Adrenal gland (tissue), 12 donors: ENCODE measurements around the gene MAP3K8. TPM values are rescaled to one million over a fixed set of nuclear protein-coding genes. Genes with fewer than 3 reads are reported as not detected.
A peak's percentile ranks its signal among the peaks of the same experiment; 100 is the strongest.
"Not testable (repeated sequence)": the region's sequence is repeated elsewhere in the genome, so short reads cannot be mapped to it uniquely, and the experiment has no call there.

Experiments used
- DNase-seq, 7 donors: peaks; one replicate each; pipeline ENCODE4 v3.0.0-alpha.2; 2019 to 2020
- H3K27ac ChIP-seq, 5 donors: fragments of 200-600 bp; sonication (generic) in 4 of 5; 1 replicate in 3 of 5; 2 replicates in 2 of 5; pipeline versions ENCODE4 v1.5.1 to v1.8.0; 2016 to 2020; ENCODE audit warnings: mild to moderate bottlenecking in 1 of 5
- H3K27me3 ChIP-seq: fragments of 200-600 bp; 2 replicates; pipeline ENCODE4 v1.8.0; 2021
- H3K36me3 ChIP-seq, 2 donors: fragments of 200-600 bp; replicated peaks in 1 of 2; 1 replicate in 1 of 2; 2 replicates in 1 of 2; pipeline versions ENCODE4 v1.5.1 to v1.8.0; 2018 to 2022
- H3K4me1 ChIP-seq, 2 donors: fragments of 200-600 bp; replicated peaks in 1 of 2; 1 replicate in 1 of 2; 2 replicates in 1 of 2; pipeline versions ENCODE4 v1.5.1 to v1.8.0; 2018 to 2021
- H3K4me3 ChIP-seq, 4 donors: fragments of 200-600 bp; sonication (generic) in 3 of 4; one replicate each; pipeline ENCODE4 v1.5.1; 2016 to 2018
- H3K9me3 ChIP-seq, 3 donors: fragments of 200-600 bp; sonication (generic) in 1 of 3; replicated peaks in 1 of 3; 1 replicate in 2 of 3; 2 replicates in 1 of 3; pipeline versions ENCODE4 v1.5.1 to v1.8.0; 2016 to 2021
- CTCF ChIP-seq, 6 experiments: fragments of 450-650 bp in 4 of 6; fragments of 200-600 bp in 2 of 6; sonication (generic) in 1 of 6; IDR thresholded peaks; 1 replicate in 5 of 6; 2 replicates in 1 of 6; pipeline versions ENCODE4 v1.5.1 to v1.8.0; 2016 to 2021; ENCODE audit warnings: antibody characterized with exemption in 6 of 6, mild to moderate bottlenecking in 2 of 6, moderate library complexity in 1 of 6
- POLR2A ChIP-seq, 2 donors: fragments of 450-650 bp; IDR thresholded peaks; one replicate each; pipeline ENCODE4 v1.6.1; 2017; ENCODE audit warnings: antibody characterized with exemption in 2 of 2, mild to moderate bottlenecking in 2 of 2, moderate library complexity in 1 of 2
- WGBS, 4 donors: extraction: QIAGEN DNeasy Blood & Tissue Kit in 2 of 4; methylation state at CpG; one replicate each; pipeline versions ENCODE4 v1.1.5 to v1.1.7; 2013 to 2017; 5-methylcytosine and 5-hydroxymethylcytosine counted together
- intact Hi-C, 2 donors: fragments of 100-400 bp; cut with DNase I; formaldehyde crosslinking; loops; one replicate each; pipeline versions ENCODE4 v1.14.1 to v1.15.0; 2022 to 2023
- polyA plus RNA-seq, 3 donors: library from polyadenylated mRNA; stranded (reverse); fragments of 200-250 nt in 2 of 3; fragments of 350-450 nt in 1 of 3; fragmentation: Illumina TruSeq in 1 of 3; extraction: RNeasy Lipid Tissue Mini Kit (QIAGEN cat#74804) in 1 of 3; gene quantifications; one replicate each; pipeline ENCODE4 v1.2.3, GENCODE V29; 2013 to 2014
- total RNA-seq, 9 donors: library from RNA; depleted of rRNA in 4 of 9; stranded (reverse); fragments of >200 nt in 4 of 9; fragments of 120-200 nt in 1 of 9; fragmentation: NEBNext Ultra II Directional in 1 of 9; extraction: Animal tissue kit (Norgen Biotek cat#: 25700) in 1 of 9; gene quantifications; one replicate each; pipeline versions ENCODE4 v1.1.0 to v1.2.4, GENCODE V29; 2013 to 2023
- donor health status: healthy with polysubstance abuse.
- donor health status: Bipolar disorder and iron deficiency.
- donor health status: DM: yes; HTN: yes; CAD: no.
- donor health status: DM: no; HTN: no; CAD: no.
- donor health status: DM: no; HTN: no; CAD: no.
- donor health status: DM: yes; HTN: yes; CAD: no.

Gene MAP3K8
- total and polyA plus RNA-seq, 12 donors, result 2.0 to 58.0 (median 20.1) TPM

- Histone ChIP-seq H3K27ac (peak overlapping the region; percentile 95 to 99 (median 97)), H3K27me3 (no peaks in the 10 kb centered on the region), H3K36me3 (no peaks in the 10 kb centered on the region), H3K4me3 (peak overlapping the region; percentile 56 to 90 (median 86)), H3K9me3 (no peaks in the 10 kb centered on the region), H3K4me1 (peaks cover 7 to 26% of the 10 kb centered on the region in 2 donors)
- WGBS, 4 donors, result 0 to 1% (median 0%) methylated on average over 10 to 32 of the region's 32 CpGs
- peak; percentile 73 to 91 (median 87) for DNase-seq
- intact Hi-C loops, result no loop called here
- TF ChIP-seq POLR2A (IDR thresholded peaks at IDR 0.05) (no peak), CTCF (IDR thresholded peaks at IDR 0.05) (no peak)
These were observed 666 bp upstream of the MAP3K8 start for GRCh38 chr10:30433306-30433729.

- Histone ChIP-seq H3K9me3 (no peaks in the 10 kb centered on the region), H3K36me3 (peaks cover 0 to 8% of the 10 kb centered on the region in 2 donors), H3K27ac (peak overlapping the region; percentile 95 to 99 (median 97)), H3K4me1 (peaks cover 8 to 33% of the 10 kb centered on the region in 2 donors), H3K27me3 (no peaks in the 10 kb centered on the region), H3K4me3 (peak overlapping the region; percentile 68 to 90 (median 86))
- DNase-seq, result peak; percentile 80 to 94 (median 92)
- intact Hi-C loops, result no loop called here
- 1 to 5% (median 1%) methylated on average over 8 to 56 of the region's 56 CpGs for WGBS, 4 donors
- TF ChIP-seq POLR2A (IDR thresholded peaks at IDR 0.05) (peak; percentile 87 to 95), CTCF (IDR thresholded peaks at IDR 0.05) (no peak)
These were observed 489 bp downstream of the MAP3K8 start for GRCh38 chr10:30434273-30435072.

- H3K4me3 ChIP-seq, result peak overlapping the region; percentile 68 to 90 (median 86)
- WGBS, 4 donors, result 7 to 14% (median 12%) methylated on average over 13 of the region's 13 CpGs
- intact Hi-C loops, result no loop called here
- H3K4me1 ChIP-seq, result peaks cover 8 to 33% of the 10 kb centered on the region in 2 donors
- DNase-seq, result peak in 6 of 7 donors; percentile 35 to 74 (median 46)
- no peak for TF ChIP-seq POLR2A (IDR thresholded peaks at IDR 0.05)
- no peak for TF ChIP-seq CTCF (IDR thresholded peaks at IDR 0.05)
- H3K27ac ChIP-seq, result peak overlapping the region; percentile 95 to 99 (median 97)
- H3K9me3 ChIP-seq, result no peaks in the 10 kb centered on the region
- no peaks in the 10 kb centered on the region for H3K27me3 ChIP-seq
- peaks cover 0 to 14% of the 10 kb centered on the region in 2 donors for H3K36me3 ChIP-seq
These were observed 1.1 kb downstream of the MAP3K8 start for GRCh38 chr10:30435073-30435422.

GRCh38 chr10:30435499-30436167 is 1.6 kb downstream of the MAP3K8 start:
- Histone ChIP-seq H3K36me3 (peaks cover 0 to 19% of the 10 kb centered on the region in 2 donors), H3K4me1 (peaks cover 8 to 34% of the 10 kb centered on the region in 2 donors), H3K27ac (peak overlapping the region; percentile 24 to 99 (median 97)), H3K4me3 (peak overlapping the region in 2 of 4 donors; percentile 82 to 90)
- H3K27me3 ChIP-seq, intact Hi-C loops, H3K9me3 ChIP-seq, DNase-seq: not testable (repeated sequence)
- WGBS, 4 donors, result 63 to 83% (median 75%) methylated on average over 15 of the region's 15 CpGs
